Erythroblast (primary cell): ENCODE measurements around the gene FXYD7.

Experiments
- GATA1 ChIP-seq: IDR thresholded peaks from 2 replicates; pipeline ENCODE4 v1.6.1; 2011; ENCODE audit warnings: low read depth, mild to moderate bottlenecking, control low read depth, low read length, moderate library complexity
- POLR2A ChIP-seq: IDR thresholded peaks from 2 replicates; pipeline ENCODE4 v1.6.1; 2011; ENCODE audit warnings: mild to moderate bottlenecking, low read length

GRCh38 chr19:35150445-35150844, 7.4 kb downstream of the FXYD7 start:
- no peak for TF ChIP-seq POLR2A
- TF ChIP-seq GATA1: no peak
